Body of pancreas (tissue), 4 donors: ENCODE results near the gene ABHD12. TPM values are rescaled to one million over a fixed set of nuclear protein-coding genes. Genes with fewer than 3 reads are reported as not detected.

Experiments
- ATAC-seq: fragments of 150-250 bp; one replicate; pipeline ENCODE4 v1.9.1; 2016
- DNase-seq, 4 donors: peaks; one replicate each; pipeline ENCODE4 v3.0.0-alpha.2; 2019
- H3K27ac ChIP-seq, 4 donors: fragments of 200-600 bp; sonication (generic); 1 replicate in 3 of 4; 2 replicates in 1 of 4; pipeline versions ENCODE4 v1.5.1 to v1.6.1; 2016 to 2019; ENCODE audit warnings: mild to moderate bottlenecking in 1 of 4, mixed read lengths in 1 of 4, moderate library complexity in 1 of 4
- H3K27me3 ChIP-seq, 2 donors: fragments of 200-600 bp; sonication (generic); one replicate each; pipeline ENCODE4 v1.6.0; 2016; ENCODE audit warnings: mild to moderate bottlenecking in 1 of 2
- H3K36me3 ChIP-seq, 2 donors: fragments of 200-600 bp; sonication (generic); replicated peaks in 1 of 2; 2 replicates each; pipeline ENCODE4 v1.5.1; 2016; ENCODE audit warnings: low read depth in 2 of 2; ENCODE audit not compliant: insufficient read depth in 1 of 2
- H3K4me1 ChIP-seq: fragments of 200-600 bp; sonication (generic); one replicate; pipeline ENCODE4 v1.6.0; 2016
- H3K4me3 ChIP-seq, 2 donors: fragments of 200-600 bp; sonication (generic); 1 replicate in 1 of 2; 2 replicates in 1 of 2; pipeline ENCODE4 v1.5.1; 2016 to 2019
- H3K9me3 ChIP-seq, 3 donors: fragments of 200-600 bp; sonication (generic); 1 replicate in 2 of 3; 2 replicates in 1 of 3; pipeline ENCODE4 v1.5.1; 2016
- CTCF ChIP-seq, 7 experiments: fragments of 450-650 bp in 4 of 7; fragments of 200-600 bp in 3 of 7; sonication (generic) in 3 of 7; IDR thresholded peaks; one replicate each; pipeline ENCODE4 v1.5.1; 2016 to 2019; ENCODE audit warnings: antibody characterized with exemption in 7 of 7
- POLR2A ChIP-seq, 3 donors: fragments of 450-650 bp; IDR thresholded peaks; one replicate each; pipeline ENCODE4 v1.6.1; 2016; ENCODE audit warnings: antibody characterized with exemption in 3 of 3, mild to moderate bottlenecking in 2 of 3
- WGBS, 2 donors: methylation state at CpG; one replicate each; pipeline ENCODE4 v1.1.5; 2017; 5-methylcytosine and 5-hydroxymethylcytosine counted together
- intact Hi-C: fragments of 100-400 bp; cut with DNase I; formaldehyde crosslinking; loops from one replicate; pipeline ENCODE4 v1.15.1; 2023
- total RNA-seq, 2 donors: library from RNA; depleted of rRNA; stranded (reverse); fragments of >200 nt; gene quantifications; one replicate each; pipeline ENCODE4 v1.1.0, GENCODE V29; 2016

The ABHD12 gene
- total RNA-seq, 2 donors from 2014 or later, result 74.7 to 106 TPM

DNA sequence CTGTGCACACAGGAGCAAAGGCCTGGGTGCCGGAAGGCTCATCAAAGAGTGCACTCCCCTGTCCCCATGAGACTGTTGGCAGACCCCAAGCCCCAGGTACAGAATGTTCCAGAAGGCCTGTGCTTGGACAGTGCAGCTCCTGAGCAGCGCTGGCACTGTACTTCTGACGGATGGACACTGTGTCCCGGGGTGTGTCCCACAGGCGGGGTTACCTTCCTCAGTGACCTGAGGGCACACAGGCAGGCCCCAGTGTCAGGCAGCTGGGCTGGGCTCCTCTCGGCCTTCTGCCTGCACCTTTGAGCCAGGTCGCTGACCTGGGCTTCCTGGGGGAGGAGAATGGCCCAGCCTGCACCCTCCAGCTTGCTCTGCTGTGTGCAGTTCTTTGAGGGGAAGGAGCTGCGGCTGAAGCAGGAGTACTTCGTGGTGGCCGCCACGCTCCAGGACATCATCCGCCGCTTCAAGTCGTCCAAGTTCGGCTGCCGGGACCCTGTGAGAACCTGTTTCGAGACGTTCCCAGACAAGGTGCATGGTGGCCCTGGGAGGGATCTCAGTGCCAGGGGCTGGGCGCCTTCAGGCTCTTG is 112.6 kb downstream of the ABHD12 start:
- Histone ChIP-seq H3K4me3 (no peak overlapping the region), H3K4me1 (peaks cover 8% of the 10 kb centered on the region), H3K9me3 (no peaks in the 10 kb centered on the region), H3K27me3 (no peaks in the 10 kb centered on the region), H3K36me3 (peaks cover 6 to 15% of the 10 kb centered on the region in 2 donors), H3K27ac (no peak overlapping the region)
- peak; percentile 1 to 10 (median 6) for DNase-seq
- intact Hi-C loops, result no loop called here
- TF ChIP-seq POLR2A (IDR thresholded peaks at IDR 0.05) (no peak), CTCF (IDR thresholded peaks at IDR 0.05) (no peak)
- WGBS, 2 donors, result 91 to 92% methylated on average over 5 to 16 of the region's 19 CpGs
- ATAC-seq, result no peak

DNA sequence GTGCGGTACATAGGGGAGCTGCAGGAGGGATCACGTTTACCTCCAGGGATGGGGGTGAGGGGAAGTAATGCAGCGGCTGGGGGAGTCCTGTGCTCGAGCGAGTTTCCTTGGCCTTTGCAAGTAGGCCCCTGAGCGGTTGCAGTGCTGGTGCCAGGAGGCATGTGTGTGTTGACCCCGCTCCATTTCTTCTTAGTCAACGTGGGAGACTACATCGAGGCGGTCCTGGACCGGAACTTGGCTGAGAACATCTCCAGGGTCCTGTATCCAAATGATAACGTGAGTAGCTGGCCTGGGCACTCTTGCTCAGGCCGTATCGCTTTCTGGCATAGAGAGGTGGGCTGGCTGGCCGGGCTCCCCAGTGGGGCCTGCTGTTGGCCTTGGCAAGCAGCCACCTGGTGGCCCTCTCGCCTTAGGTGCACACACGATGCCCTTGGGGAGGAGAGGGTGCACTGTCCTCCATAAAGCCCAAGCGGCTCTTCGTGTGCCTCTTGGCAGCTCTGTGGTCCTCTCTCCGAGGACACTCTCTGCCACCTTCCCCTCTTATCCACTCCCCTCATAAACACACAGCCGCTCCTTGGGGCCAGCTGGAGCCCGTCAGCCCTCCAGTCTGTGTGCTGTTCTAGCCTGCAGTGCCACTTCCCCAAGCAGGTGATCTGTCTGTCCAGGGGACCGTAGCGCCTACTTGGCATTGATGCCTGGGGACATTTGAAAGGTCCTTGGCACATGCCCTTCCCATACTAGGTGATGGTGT is 113.4 kb downstream of the ABHD12 start:
- Histone ChIP-seq H3K27ac (no peak overlapping the region), H3K4me3 (no peak overlapping the region), H3K9me3 (no peaks in the 10 kb centered on the region), H3K36me3 (peaks cover 6 to 16% of the 10 kb centered on the region in 2 donors), H3K4me1 (peaks cover 8% of the 10 kb centered on the region), H3K27me3 (no peaks in the 10 kb centered on the region)
- DNase-seq (peak; percentile 1 to 12 (median 10)), ATAC-seq (no peak)
- intact Hi-C loops, result no loop called here
- WGBS, 2 donors, result 89 to 90% methylated on average over 20 to 24 of the region's 24 CpGs
- TF ChIP-seq POLR2A (IDR thresholded peaks at IDR 0.05) (no peak), CTCF (IDR thresholded peaks at IDR 0.05) (no peak)

- intact Hi-C loops, result no loop called here
- peak; percentile 1 to 9 (median 6) for DNase-seq
These were observed 114.0 kb downstream of the ABHD12 start for GRCh38 chr20:25276533-25277050.

DNA sequence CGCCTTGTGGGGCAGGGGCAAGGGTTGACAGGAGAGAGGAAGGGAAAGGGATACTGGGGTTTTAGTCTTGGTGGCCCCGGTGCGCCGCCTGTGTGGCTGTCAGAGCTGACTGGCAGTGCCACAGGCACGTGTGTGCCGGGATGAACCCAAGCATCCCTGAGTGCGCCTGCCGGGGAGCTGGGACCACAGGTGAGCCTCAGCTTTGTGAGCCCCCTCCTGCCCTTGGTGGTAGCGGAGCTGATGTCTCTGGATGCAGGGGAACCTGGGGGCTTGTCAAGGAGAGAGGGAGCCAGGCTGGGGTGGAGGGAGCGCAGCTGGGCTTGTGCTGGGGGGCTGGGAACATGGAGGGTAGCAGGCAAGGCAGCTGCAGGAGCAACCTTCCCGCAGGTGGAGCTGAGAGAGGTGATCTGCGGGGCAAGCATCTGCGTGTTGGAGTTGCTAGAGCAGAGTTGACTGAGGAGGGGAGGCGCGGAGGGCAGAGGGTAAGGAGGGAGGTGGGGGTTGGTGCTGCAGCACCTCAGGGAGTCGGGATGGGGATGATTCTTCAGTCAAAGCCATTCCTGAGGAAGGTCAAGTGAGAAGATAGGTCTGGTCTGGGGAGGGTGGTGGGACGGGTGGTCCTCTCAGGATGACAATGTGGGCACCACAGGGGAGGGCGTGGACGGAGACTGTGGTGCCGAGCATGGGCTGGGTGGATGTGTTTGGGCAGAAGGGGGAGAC is 114.7 kb downstream of the ABHD12 start:
- peaks cover 8% of the 10 kb centered on the region for H3K4me1 ChIP-seq
- no peak for ATAC-seq
- H3K27me3 ChIP-seq, result no peaks in the 10 kb centered on the region
- H3K4me3 ChIP-seq, result no peak overlapping the region
- H3K9me3 ChIP-seq, result no peaks in the 10 kb centered on the region
- DNase-seq, result peak; percentile 1 to 10 (median 3)
- intact Hi-C loops, result no loop called here
- H3K36me3 ChIP-seq, result peaks cover 1 to 24% of the 10 kb centered on the region in 2 donors
- 96% methylated on average over 16 to 19 of the region's 20 CpGs for WGBS, 2 donors
- TF ChIP-seq POLR2A (IDR thresholded peaks at IDR 0.05), result no peak
- no peak for TF ChIP-seq CTCF (IDR thresholded peaks at IDR 0.05)
- no peak overlapping the region for H3K27ac ChIP-seq

More at GRCh38 chr20:25276533-25277050, 114.0 kb downstream of the ABHD12 start:
- TF ChIP-seq CTCF (IDR thresholded peaks at IDR 0.05), result no peak
- no peak for TF ChIP-seq POLR2A (IDR thresholded peaks at IDR 0.05)
- Histone ChIP-seq H3K27ac (no peak overlapping the region), H3K4me3 (no peak overlapping the region), H3K27me3 (no peaks in the 10 kb centered on the region), H3K9me3 (no peaks in the 10 kb centered on the region), H3K36me3 (peaks cover 6 to 20% of the 10 kb centered on the region in 2 donors), H3K4me1 (peaks cover 8% of the 10 kb centered on the region)
- no peak for ATAC-seq
- 86 to 96% methylated on average over 20 to 24 of the region's 24 CpGs for WGBS, 2 donors
